HCT116 (cell line): ENCODE results near the gene KSR2.

Source experiments
- ELF1 ChIP-seq: IDR thresholded peaks from 2 replicates; pipeline ENCODE4 v1.6.1; 2012; ENCODE audit warnings: low read depth, borderline replicate concordance
- EZH2 ChIP-seq: fragments of 200-600 bp; sonication (generic); IDR thresholded peaks from 2 replicates; pipeline ENCODE4 v1.6.1; 2017; ENCODE audit warnings: antibody characterized with exemption, mixed run types
- POLR2A ChIP-seq: IDR thresholded peaks from 2 replicates; pipeline ENCODE4 v1.7.0; 2011; ENCODE audit warnings: borderline replicate concordance; ENCODE audit not compliant: insufficient read depth, insufficient read length; ENCODE audit errors: extremely low read depth
- TCF7L2 ChIP-seq: IDR thresholded peaks from 2 replicates; pipeline ENCODE4 v1.7.0; 2011; ENCODE audit warnings: borderline replicate concordance, inconsistent platforms; ENCODE audit not compliant: insufficient read depth, insufficient read length; ENCODE audit errors: extremely low read depth
- YY1 ChIP-seq: IDR thresholded peaks from 2 replicates; pipeline ENCODE4 v1.6.1; 2011; ENCODE audit warnings: low read length, low read depth, moderate library complexity, mild to moderate bottlenecking; ENCODE audit not compliant: insufficient replicate concordance; ENCODE audit errors: extremely low read depth
- ZFX ChIP-seq: fragments of 450-650 bp; IDR thresholded peaks from 2 replicates; pipeline ENCODE4 v1.6.1; 2017
- TF ChIP-seq, protein P1 (sequence below): IDR thresholded peaks from 2 replicates; pipeline ENCODE4 v1.6.1; 2012
- TF ChIP-seq, protein P2 (sequence below), 3 experiments: fragments of 200-600 bp in 1 of 3; sonication (generic) in 1 of 3; IDR thresholded peaks in 2 of 3; conservative IDR thresholded peaks in 1 of 3; 2 replicates each; pipeline ENCODE4 v1.5.1; 2012 to 2017; ENCODE audit warnings: low read depth in 2 of 3, low read length in 2 of 3, antibody characterized with exemption in 1 of 3, borderline replicate concordance in 1 of 3, control low read depth in 1 of 3, mild to moderate bottlenecking in 1 of 3, mixed read lengths in 1 of 3, mixed run types in 1 of 3, moderate library complexity in 1 of 3; ENCODE audit not compliant: insufficient read depth in 1 of 3
- TF ChIP-seq, protein P3 (sequence below): IDR thresholded peaks from 2 replicates; pipeline ENCODE4 v1.6.1; 2012

DNA sequence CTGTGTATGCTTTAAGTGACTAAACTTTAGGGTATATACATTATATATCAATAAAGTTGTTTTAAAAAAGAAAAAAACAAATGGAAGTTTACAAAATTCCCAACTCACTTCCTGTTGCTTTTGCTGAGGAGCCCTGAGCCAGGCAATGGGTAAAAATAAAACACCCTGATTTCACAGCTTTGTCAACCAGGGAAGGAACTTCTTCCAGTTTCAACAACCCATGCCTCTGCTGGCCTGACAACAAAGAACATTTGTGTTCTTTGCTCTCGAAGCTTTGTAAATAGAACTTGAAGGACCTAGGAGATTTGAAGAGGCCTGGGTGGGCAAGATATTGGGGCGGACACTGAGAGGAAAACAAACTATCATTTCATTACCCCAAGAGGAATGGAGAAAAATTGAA lies 466.2 kb downstream of the KSR2 start:
- TF ChIP-seq, protein P1, sequence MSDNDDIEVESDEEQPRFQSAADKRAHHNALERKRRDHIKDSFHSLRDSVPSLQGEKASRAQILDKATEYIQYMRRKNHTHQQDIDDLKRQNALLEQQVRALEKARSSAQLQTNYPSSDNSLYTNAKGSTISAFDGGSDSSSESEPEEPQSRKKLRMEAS = no peak
- no peak for TF ChIP-seq TCF7L2
- TF ChIP-seq, protein P2, sequence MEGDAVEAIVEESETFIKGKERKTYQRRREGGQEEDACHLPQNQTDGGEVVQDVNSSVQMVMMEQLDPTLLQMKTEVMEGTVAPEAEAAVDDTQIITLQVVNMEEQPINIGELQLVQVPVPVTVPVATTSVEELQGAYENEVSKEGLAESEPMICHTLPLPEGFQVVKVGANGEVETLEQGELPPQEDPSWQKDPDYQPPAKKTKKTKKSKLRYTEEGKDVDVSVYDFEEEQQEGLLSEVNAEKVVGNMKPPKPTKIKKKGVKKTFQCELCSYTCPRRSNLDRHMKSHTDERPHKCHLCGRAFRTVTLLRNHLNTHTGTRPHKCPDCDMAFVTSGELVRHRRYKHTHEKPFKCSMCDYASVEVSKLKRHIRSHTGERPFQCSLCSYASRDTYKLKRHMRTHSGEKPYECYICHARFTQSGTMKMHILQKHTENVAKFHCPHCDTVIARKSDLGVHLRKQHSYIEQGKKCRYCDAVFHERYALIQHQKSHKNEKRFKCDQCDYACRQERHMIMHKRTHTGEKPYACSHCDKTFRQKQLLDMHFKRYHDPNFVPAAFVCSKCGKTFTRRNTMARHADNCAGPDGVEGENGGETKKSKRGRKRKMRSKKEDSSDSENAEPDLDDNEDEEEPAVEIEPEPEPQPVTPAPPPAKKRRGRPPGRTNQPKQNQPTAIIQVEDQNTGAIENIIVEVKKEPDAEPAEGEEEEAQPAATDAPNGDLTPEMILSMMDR (IDR thresholded peaks at IDR 0.05 in 2 of 3, conservative IDR thresholded peaks at IDR 0.05 in 1 of 3; ENCODE audit: borderline replicate concordance in 1 of 3, insufficient read depth in 1 of 3, low read depth in 2 of 3, low read length in 2 of 3) = no peak
- TF ChIP-seq, protein P3, sequence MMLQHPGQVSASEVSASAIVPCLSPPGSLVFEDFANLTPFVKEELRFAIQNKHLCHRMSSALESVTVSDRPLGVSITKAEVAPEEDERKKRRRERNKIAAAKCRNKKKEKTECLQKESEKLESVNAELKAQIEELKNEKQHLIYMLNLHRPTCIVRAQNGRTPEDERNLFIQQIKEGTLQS = no peak
- no peak for TF ChIP-seq POLR2A
- TF ChIP-seq YY1 = no peak
- TF ChIP-seq EZH2 = no peak
- TF ChIP-seq ZFX = no peak
- TF ChIP-seq ELF1 = no peak
